Fibroblast of skin of back (primary cell): ENCODE measurements around the gene PGAP3.

ENCODE experiments used
- DNase-seq: peaks from one replicate; pipeline ENCODE4 v3.0.0-alpha.2; 2013

The PGAP3 gene

GRCh38 chr17:39671651-39672521 is 16.0 kb downstream of the PGAP3 start:
- peak; percentile 28 for DNase-seq

- DNase-seq = no peak
These were observed 17.1 kb downstream of the PGAP3 start for GRCh38 chr17:39670746-39671145.

- DNase-seq = no peak
These were observed 17.7 kb downstream of the PGAP3 start for GRCh38 chr17:39669897-39670735.

- peak; percentile 51 for DNase-seq
These were observed 19.6 kb downstream of the PGAP3 start, which contains the start of gene PNMT for GRCh38 chr17:39667945-39668924. TSS of gene PNMT (plus strand) at chr17:39668453. CDS start at chr17:39668476, 23 bp downstream.

GRCh38 chr17:39667262-39667944 is 20.5 kb downstream of the PGAP3 start:
- DNase-seq = no peak

- DNase-seq = peak; percentile 45
These were observed 21.1 kb downstream of the PGAP3 start for GRCh38 chr17:39666601-39667261.

GRCh38 chr17:39666231-39666600 is 21.6 kb downstream of the PGAP3 start:
- no peak for DNase-seq

GRCh38 chr17:39665642-39666224 is 22.1 kb downstream of the PGAP3 start:
- no peak for DNase-seq

- no peak for DNase-seq
These were observed 23.0 kb downstream of the PGAP3 start, which contains the start of gene TCAP for GRCh38 chr17:39664581-39665561. TSS of gene TCAP (plus strand) at chr17:39665349. CDS start at chr17:39665360, 11 bp downstream.

GRCh38 chr17:39663688-39664580 is 23.9 kb downstream of the PGAP3 start:
- DNase-seq = peak; percentile 15

- DNase-seq = no peak
These were observed 24.5 kb downstream of the PGAP3 start for GRCh38 chr17:39663340-39663687.

- DNase-seq = no peak
These were observed 25.1 kb downstream of the PGAP3 start for GRCh38 chr17:39662551-39663339.

GRCh38 chr17:39661744-39662541 is 25.9 kb downstream of the PGAP3 start:
- DNase-seq = no peak

GRCh38 chr17:39660397-39661385 is 27.2 kb downstream of the PGAP3 start:
- DNase-seq = no peak

- DNase-seq = no peak
These were observed 27.9 kb downstream of the PGAP3 start for GRCh38 chr17:39660011-39660360.
